C4-2B (cell line): Measurements from ENCODE around the gene TMEM51.

Experiments used
- H3K27ac ChIP-seq: fragments of 450-650 bp; 2 replicates; pipeline ENCODE4 v1.5.1; 2017
- CTCF ChIP-seq: fragments of 450-650 bp; conservative IDR thresholded peaks from 2 replicates; pipeline ENCODE4 v1.5.1; 2017; ENCODE audit warnings: mild to moderate bottlenecking
- ZFX ChIP-seq: fragments of 450-650 bp; IDR thresholded peaks from 2 replicates; pipeline ENCODE4 v1.6.1; 2017

The TMEM51 gene

DNA sequence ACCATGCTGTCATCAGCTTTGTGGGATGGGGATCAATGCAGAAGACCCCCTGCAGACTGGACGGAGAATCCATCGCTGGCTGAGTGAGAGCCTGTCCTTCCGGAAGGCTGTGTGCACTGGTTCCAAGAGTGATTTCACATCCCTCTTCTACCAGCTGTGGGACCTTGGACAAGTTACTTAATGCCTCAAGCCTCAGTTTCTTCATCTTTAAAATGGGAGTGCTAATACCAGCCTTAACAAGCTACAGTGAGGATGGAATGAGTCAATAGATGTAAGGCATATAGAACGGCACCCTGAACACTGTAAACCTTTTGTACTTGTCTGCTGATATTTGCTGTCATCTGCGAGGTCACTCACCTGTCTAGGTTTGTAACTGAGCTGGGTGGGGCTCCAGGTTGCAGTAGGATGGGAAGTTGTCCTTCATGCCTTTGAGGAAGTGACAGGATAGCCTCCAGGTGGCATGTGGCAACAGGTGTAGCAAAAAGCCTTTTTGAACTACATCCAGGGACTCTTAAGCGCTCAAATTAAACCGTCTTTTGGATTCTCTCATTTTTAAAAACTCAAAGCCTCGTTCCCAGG is 27.5 kb downstream of the TMEM51 start:
- no peak overlapping the region for H3K27ac ChIP-seq
- TF ChIP-seq CTCF (no peak), ZFX (no peak)

DNA sequence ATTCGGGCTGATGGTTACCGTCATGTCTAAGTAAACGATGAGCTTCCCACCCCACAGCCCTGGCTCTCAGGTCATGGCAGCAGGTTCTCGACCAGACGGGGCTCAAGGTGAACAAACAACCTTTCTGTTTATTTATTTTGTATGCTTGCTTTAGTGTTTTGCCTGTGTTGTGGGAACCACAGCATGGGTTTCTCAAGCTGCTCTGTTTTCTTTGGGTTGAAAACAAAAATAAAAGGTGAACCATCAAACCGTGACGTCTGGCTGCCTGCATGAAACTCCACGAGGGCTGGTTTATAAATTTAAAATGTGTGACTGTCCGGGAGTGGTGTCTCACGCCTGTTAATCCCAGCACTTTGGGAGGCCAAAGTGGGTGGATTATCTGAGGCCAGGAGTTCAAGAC is 28.0 kb downstream of the TMEM51 start:
- no peak for TF ChIP-seq CTCF
- no peak for TF ChIP-seq ZFX
- no peak overlapping the region for H3K27ac ChIP-seq

DNA sequence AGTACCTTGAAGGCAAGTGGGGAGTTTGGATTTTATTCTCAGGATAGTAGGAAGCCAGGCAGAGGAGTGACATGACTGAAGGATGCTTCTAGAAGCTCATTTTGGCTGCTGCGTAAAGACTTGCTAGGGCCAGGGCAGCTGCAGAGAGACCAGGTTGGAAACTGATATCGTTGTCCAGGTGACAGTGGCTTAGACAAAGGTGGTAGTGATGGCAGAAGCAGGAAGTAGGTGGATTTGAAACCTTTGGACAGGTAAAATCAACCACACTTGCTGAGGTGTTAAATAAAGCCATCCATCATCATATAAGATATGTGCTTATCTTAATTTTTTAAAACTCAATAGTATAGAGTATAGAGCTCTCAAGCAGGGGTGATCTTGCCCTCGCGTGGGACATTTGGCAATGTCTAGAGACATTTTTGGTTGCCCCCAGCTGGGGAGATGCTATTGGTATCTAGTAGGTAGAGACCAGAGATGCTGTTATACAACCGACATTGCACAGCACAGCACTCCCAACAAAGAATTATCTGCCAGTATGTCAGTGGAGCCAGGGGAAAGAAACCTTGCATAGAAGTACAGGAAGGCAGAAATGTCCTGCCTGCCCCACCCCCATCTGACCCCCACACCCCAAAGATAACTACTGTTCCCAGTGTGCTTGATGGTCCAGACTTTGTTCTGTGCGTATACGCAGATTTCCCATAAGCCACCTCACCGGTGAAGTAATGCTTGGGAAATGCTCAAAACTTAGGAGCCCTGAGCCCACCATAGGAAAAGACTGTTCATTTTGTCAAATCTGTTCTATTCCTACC is 31.1 kb downstream of the TMEM51 start:
- TF ChIP-seq CTCF, result no peak
- no peak for TF ChIP-seq ZFX
- no peak overlapping the region for H3K27ac ChIP-seq

DNA sequence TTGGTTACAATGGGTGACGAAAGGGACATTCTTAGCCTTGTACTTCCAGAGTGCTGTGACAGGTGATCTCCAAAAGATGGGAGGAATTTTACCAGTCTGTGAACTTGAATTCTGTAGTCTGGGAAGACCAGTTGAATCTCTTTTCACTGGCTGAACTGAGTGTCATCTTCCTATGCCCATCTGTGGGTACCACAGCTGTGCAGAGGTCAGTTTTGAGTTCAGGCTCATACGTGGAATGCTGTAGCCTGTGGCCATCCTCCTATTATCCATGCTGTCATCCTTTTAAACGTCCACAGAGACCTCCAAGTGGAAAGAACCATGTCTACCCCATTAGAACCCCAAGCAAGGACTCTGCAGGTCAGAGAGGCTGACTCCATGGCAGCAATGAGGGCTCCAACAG is 32.1 kb downstream of the TMEM51 start:
- no peak overlapping the region for H3K27ac ChIP-seq
- TF ChIP-seq ZFX (no peak), CTCF (no peak)

DNA sequence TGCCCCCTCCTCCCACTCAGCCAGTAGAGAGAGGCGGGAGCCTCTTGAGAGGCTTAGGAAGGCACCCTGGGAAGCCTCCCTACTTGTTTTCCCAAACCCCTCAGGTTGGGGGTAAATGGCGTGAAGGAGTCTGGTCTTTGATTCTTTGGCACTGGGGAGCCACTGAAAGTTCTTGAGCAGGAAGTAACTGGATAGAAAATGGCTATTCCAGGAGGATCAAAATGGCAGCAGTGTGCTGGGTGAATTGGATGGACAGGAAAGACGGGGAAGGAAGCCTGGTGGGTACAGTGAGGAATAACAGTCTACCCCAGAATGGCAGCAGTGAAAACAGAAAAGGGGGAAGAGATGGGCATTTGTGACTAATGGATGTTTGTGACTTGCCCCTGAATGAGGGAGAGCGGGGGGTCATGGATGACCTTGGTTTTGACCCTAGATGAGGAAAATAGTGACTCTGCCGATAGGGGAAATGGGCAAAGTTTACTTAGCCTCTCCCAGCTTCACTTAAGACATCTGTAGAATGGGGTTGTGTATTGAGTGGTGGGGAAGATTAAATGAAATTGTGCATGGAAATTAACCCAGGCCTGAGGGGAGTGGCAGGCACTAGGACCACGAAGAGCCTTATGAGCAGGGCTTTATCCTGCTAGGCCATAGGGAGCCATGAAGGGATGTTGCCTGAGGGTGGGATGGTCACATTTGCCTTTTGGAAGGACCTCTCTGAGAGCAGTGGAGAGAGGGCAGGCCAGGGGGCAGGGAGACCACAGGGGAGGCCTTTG is 32.7 kb downstream of the TMEM51 start:
- H3K27ac ChIP-seq, result no peak overlapping the region
- no peak for TF ChIP-seq ZFX
- no peak for TF ChIP-seq CTCF

GRCh38 chr1:15186846-15187151 is 33.3 kb downstream of the TMEM51 start:
- no peak overlapping the region for H3K27ac ChIP-seq
- TF ChIP-seq ZFX (no peak), CTCF (no peak)
